NCI-H774 (cell line): ENCODE data around the gene PYGM.

Experiments used
- DNase-seq: peaks from one replicate; lab custom pipeline; 2025; lab: John Stamatoyannopoulos, UW

Gene PYGM

GRCh38 chr11:64735725-64736259, 24.0 kb downstream of the PYGM start:
- no peak for DNase-seq

DNA sequence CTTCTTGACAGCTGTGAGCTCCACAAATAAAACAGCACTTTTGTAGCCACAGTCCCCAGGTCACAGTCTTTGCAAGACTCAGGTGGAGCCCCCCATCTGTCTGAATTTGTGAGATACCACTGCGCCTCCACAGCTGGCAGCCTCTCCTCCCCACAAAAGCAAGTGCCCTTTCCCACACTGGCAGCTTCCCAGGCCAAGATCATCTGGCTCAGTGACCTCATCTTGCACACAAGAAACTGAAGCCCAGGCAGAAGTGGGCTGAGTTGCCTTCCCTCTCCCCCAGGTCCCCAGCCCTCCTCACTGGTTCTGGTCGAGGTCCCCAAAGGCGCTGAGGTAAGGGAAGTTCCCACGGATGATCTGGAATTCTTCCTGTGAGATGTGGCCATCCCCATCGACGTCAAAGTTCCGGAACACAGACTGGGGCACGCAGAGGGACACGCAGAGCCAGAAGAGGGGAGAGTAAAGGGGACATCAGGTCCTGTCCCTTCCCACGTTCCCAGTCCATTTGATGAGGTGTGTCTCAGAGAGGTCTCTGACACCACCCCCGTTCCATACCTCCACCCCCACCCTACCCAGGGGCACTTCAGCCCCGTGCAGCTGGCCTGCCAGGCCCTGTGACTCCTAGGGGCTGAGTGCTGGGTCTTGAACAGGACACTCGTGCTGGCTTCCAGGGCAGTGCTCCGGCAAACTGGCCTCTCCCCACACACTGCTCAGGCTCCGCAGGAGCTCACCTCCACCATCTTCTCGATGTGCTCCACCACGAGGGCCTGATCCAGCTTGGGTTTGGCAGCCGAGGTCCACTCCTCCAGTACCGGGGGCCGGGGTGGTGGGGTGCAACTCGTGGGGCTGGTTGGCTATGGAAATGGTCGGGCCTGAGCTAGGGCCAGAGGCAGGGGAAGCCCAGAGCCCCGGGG, 24.7 kb downstream of the PYGM start:
- no peak for DNase-seq

- no peak for DNase-seq
Measured at GRCh38 chr11:64731601-64732000, 28.2 kb downstream of the PYGM start.

GRCh38 chr11:64729851-64730382, 29.9 kb downstream of the PYGM start:
- peak; percentile 14 for DNase-seq

GRCh38 chr11:64728757-64729365, 30.9 kb downstream of the PYGM start:
- DNase-seq = no peak

DNA sequence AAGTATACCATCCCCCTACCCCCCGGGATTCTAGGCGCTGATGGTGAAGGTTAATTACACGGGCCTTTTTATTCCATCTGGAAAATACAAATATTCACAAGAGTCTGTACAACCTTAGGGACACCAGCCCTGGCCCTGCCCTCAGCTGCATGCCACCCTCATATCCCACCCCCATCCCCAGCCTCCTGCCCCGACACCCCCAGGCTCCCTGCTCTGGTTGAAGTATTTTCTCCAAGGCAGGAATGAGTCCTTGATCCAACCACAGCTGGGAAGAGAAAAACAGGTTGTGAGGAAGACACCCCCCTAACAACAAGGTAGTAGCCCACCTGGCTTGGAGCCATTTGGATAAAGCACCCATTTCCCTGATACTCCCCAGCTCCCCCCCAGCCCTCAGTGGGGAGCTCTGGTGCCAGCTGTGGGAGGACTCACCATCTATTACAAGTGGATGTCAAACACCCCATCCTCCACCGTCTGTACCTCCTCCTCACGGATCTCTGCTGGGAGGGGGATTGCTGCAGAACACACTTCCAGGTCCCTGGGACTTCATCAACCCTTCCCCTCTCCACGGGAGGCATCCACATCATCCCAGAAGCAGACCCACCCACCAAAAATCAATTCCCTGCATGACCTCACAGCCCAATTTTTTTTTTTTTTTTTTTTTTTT, 32.8 kb downstream of the PYGM start:
- DNase-seq = no peak

DNA sequence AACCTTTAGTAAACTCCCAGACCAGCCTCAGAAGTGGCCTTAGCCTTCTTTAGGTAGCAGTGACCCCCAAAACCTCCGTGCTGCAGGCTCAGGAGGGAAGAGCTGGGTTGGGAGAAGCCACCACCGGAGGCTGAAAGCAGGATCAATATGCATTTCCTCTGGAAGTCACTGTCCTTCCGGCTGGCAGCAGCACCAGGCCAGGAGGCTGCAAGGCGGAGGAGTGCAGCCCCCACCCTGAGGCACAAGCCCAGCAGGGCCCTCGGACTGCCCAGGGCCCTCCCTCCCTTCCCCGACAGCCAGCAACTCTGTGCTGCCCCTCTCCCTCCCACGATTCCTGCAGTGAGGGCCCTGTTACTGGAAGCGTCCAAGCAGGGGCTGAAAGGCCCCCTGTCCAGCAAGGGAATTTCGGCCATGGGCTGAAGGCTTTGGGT, 33.5 kb downstream of the PYGM start:
- no peak for DNase-seq

- DNase-seq = no peak
Measured at GRCh38 chr11:64724863-64725532, 34.8 kb downstream of the PYGM start.

- DNase-seq = no peak
Measured at GRCh38 chr11:64723907-64724862, 35.6 kb downstream of the PYGM start.

DNA sequence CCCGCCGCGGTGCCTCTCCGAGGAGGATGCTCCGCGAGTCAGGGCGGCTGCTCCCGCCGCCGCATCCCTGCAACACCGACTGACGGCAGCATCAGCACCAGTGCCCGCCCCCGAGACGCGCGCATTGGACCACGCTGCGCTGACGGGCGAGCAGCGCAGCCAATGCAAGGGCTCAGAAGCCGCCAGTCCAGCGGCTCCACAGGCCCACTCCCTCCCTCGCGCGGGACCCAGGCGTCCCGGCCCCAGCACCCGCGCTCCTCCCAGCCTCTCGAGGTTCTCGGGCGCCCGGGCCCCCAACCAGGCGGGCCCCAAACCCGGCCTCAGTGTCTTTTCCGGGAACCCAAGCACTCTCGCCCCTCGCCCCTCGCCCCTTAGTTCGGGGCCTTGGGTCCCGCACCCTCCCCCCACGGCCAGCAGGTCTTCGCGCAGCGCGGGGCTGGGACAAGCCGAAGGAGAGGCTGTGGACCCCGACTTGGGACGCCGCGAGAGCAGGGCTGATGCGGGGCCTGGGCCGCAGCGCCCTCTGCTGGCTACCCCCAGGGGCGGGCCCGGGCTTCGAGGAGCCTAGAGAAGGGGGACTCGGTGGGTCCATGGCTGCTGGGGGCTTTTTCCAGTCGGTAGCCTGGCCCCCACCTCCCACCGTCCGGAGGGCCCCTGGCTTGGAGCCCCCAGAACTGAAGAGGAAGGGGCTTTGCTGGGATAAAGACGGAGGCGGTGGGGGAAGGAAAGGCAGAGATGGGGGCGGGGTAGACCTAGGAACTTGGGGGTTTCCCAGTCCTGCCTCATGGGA, 36.5 kb downstream of the PYGM start, which contains the start of gene NRXN2:
TSS of gene NRXN2 (minus strand) at position 81 of the 790 bp plus-strand sequence. CDS start 9,498 bp downstream, outside the sequence.
- peak; percentile 82 for DNase-seq

- no peak for DNase-seq
Measured at GRCh38 chr11:64722141-64723065, 37.4 kb downstream of the PYGM start.

DNA sequence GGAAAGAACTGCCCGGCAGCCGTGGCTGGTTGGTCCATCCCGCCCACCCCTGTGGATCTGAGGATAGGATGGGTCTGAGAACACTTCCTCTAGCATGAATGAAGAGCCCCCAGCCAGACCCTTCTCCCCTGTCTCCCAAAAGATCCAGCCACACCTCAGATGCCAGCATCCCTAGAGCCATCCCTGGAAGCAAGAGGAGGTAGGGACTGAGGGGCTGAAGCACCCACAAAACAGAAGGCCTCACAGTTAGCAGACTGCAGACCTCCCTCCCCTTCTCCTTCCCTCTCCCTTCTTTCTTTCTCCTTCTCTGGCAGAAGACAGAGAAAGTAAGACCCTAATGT, 38.4 kb downstream of the PYGM start:
- no peak for DNase-seq

GRCh38 chr11:64720640-64721358, 39.0 kb downstream of the PYGM start:
- no peak for DNase-seq

DNA sequence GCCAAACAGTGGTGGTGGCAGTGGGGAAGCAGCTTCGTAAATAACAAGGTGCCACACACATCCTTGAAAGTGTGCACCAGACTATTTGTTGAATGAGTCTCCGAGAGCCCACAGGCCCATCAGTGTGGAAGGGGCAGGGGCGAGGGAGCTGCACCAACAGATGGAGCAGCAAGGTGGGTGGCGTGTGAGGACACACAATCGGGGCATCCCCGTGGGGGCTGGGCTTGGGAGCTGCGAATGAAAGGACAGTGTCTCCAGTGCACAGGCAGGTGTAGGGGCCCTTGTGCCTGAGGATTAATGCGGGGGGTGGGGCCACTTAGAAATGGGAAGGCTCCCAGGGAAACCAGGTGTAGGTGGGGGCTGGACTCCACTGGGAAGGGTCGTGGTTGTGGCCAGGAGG, 39.6 kb downstream of the PYGM start:
- no peak for DNase-seq

GRCh38 chr11:64719406-64719805, 40.4 kb downstream of the PYGM start:
- DNase-seq = no peak

- no peak for DNase-seq
Measured at GRCh38 chr11:64718780-64719124, 41.0 kb downstream of the PYGM start.

GRCh38 chr11:64718084-64718779, 41.5 kb downstream of the PYGM start:
- DNase-seq = no peak

DNA sequence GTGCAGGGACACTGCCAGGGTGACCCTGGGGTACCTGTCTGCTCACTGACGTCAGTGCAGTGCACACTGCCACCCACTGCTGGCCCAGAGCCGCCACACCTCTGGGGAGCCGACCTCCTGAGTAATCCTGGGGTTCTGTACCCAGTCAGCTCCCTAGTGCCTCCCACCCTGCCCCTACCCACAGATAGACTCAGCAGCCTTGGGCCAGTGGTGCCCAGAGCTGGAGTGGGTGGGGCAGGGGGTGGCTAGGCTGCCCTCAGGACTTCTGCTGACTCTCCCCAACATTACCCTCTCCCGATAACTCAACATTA, 42.6 kb downstream of the PYGM start:
- DNase-seq = no peak
